SK-N-SH treated with all-trans-retinoic acid at 6 μM for 48 hours (cell line): ENCODE results near the gene NR1D2.

ENCODE experiments used
- ATAC-seq: fragments of 200-7000 bp; cut with Tn5 transposase; 3 replicates; pipeline ENCODE4 v1.9.1; 2020; ENCODE audit warnings: mild to moderate bottlenecking, moderate library complexity
- ARNTL ChIP-seq: fragments of 450-650 bp; formaldehyde crosslinking; IDR thresholded peaks from 2 replicates; pipeline ENCODE4 v1.5.0; 2020; ENCODE audit warnings: low read depth, mild to moderate bottlenecking, moderate library complexity, borderline replicate concordance
- BACH2 ChIP-seq: fragments of 250-450 bp; sonication (Bioruptor Pico); IDR thresholded peaks from 2 replicates; pipeline ENCODE4 v1.9.0; 2021; ENCODE audit warnings: mild to moderate bottlenecking, borderline replicate concordance
- CSDC2 ChIP-seq: fragments of 250-450 bp; sonication (Bioruptor Pico); IDR thresholded peaks from 2 replicates; pipeline ENCODE4 v1.5.0; 2020; ENCODE audit warnings: mild to moderate bottlenecking, moderate library complexity
- CSRNP3 ChIP-seq: fragments of 250-450 bp; sonication (Bioruptor Pico); IDR thresholded peaks from 2 replicates; pipeline ENCODE4 v1.5.1; 2021; ENCODE audit warnings: mild to moderate bottlenecking, moderate library complexity
- GLIS3 ChIP-seq: fragments of 250-450 bp; sonication (Bioruptor Pico); IDR thresholded peaks from 2 replicates; pipeline ENCODE4 v1.5.0; 2020; ENCODE audit warnings: mild to moderate bottlenecking, moderate library complexity
- ISL1 ChIP-seq: fragments of 250-450 bp; sonication (Bioruptor Pico); IDR thresholded peaks from 2 replicates; pipeline ENCODE4 v2.1.2; 2022; ENCODE audit warnings: mild to moderate bottlenecking, moderate library complexity
- OSR1 ChIP-seq: fragments of 250-450 bp; sonication (Bioruptor Pico); IDR thresholded peaks from 2 replicates; pipeline ENCODE4 v1.8.0; 2022; ENCODE audit warnings: moderate library complexity, mild to moderate bottlenecking, inconsistent platforms
- PATZ1 ChIP-seq: fragments of 250-450 bp; sonication (Bioruptor Pico); IDR thresholded peaks from 2 replicates; pipeline ENCODE4 v1.8.0; 2020; ENCODE audit warnings: mild to moderate bottlenecking, moderate library complexity, borderline replicate concordance
- POU6F1 ChIP-seq: fragments of 250-450 bp; sonication (Bioruptor Pico); IDR thresholded peaks from 2 replicates; pipeline ENCODE4 v1.8.0; 2021; ENCODE audit warnings: low read depth, mild to moderate bottlenecking, moderate library complexity, borderline replicate concordance
- PPARA ChIP-seq: fragments of 250-450 bp; sonication (Bioruptor Pico); IDR thresholded peaks from 2 replicates; pipeline ENCODE4 v1.5.0; 2020; ENCODE audit warnings: mild to moderate bottlenecking, borderline replicate concordance
- RARB ChIP-seq: fragments of 250-450 bp; sonication (Bioruptor Pico); IDR thresholded peaks from 2 replicates; pipeline ENCODE4 v1.8.0; 2021; ENCODE audit warnings: mild to moderate bottlenecking, moderate library complexity
- SNAI2 ChIP-seq: fragments of 250-450 bp; sonication (Bioruptor Pico); IDR thresholded peaks from 2 replicates; pipeline ENCODE4 v1.5.0; 2020; ENCODE audit warnings: mild to moderate bottlenecking, moderate library complexity
- TCF4 ChIP-seq: fragments of 250-450 bp; sonication (Bioruptor Pico); IDR thresholded peaks from 2 replicates; pipeline ENCODE4 v1.8.0; 2021; ENCODE audit warnings: mild to moderate bottlenecking, moderate library complexity, borderline replicate concordance
- TOX ChIP-seq: fragments of 250-450 bp; sonication (Bioruptor Pico); IDR thresholded peaks from 2 replicates; pipeline ENCODE4 v1.8.0; 2021; ENCODE audit warnings: mild to moderate bottlenecking, moderate library complexity, borderline replicate concordance
- TSHZ2 ChIP-seq: fragments of 250-450 bp; sonication (Bioruptor Pico); IDR thresholded peaks from 2 replicates; pipeline ENCODE4 v1.5.0; 2020; ENCODE audit warnings: mild to moderate bottlenecking, moderate library complexity
- ZC3H10 ChIP-seq: fragments of 250-450 bp; sonication (Bioruptor Pico); IDR thresholded peaks from 2 replicates; pipeline ENCODE4 v1.5.1; 2021; ENCODE audit warnings: mild to moderate bottlenecking, moderate library complexity
- ZFP3 ChIP-seq: fragments of 250-450 bp; sonication (Bioruptor Pico); IDR thresholded peaks from 2 replicates; pipeline ENCODE4 v1.5.0; 2020; ENCODE audit warnings: mild to moderate bottlenecking, moderate library complexity
- ZFP30 ChIP-seq: fragments of 450-650 bp; formaldehyde crosslinking; IDR thresholded peaks from 2 replicates; pipeline ENCODE4 v1.5.0; 2022; ENCODE audit warnings: mild to moderate bottlenecking, moderate library complexity
- ZNF565 ChIP-seq: fragments of 450-650 bp; formaldehyde crosslinking; conservative IDR thresholded peaks from 2 replicates; pipeline ENCODE4 v1.5.0; 2020; ENCODE audit warnings: low read depth, mild to moderate bottlenecking, moderate library complexity
- ZNF70 ChIP-seq: fragments of 450-650 bp; formaldehyde crosslinking; IDR thresholded peaks from 2 replicates; pipeline ENCODE4 v1.5.0; 2020; ENCODE audit warnings: mild to moderate bottlenecking, moderate library complexity
- ZNF8 ChIP-seq: fragments of 450-650 bp; formaldehyde crosslinking; IDR thresholded peaks from 2 replicates; pipeline ENCODE4 v1.5.0; 2020; ENCODE audit warnings: mild to moderate bottlenecking, moderate library complexity

The NR1D2 gene

GRCh38 chr3:23931597-23931996 lies 13.5 kb upstream of the NR1D2 start:
- no peak for TF ChIP-seq CSRNP3 (CRISPR knock-in tag)
- TF ChIP-seq PPARA (CRISPR knock-in tag): no peak
- no peak for TF ChIP-seq ZFP3 (CRISPR knock-in tag)
- TF ChIP-seq CSDC2 (CRISPR knock-in tag): no peak
- TF ChIP-seq TSHZ2 (CRISPR knock-in tag): no peak
- no peak for TF ChIP-seq ZNF565 (CRISPR knock-in tag)
- no peak for TF ChIP-seq RARB (CRISPR knock-in tag)
- no peak for TF ChIP-seq ZNF70 (CRISPR knock-in tag)
- TF ChIP-seq OSR1 (CRISPR knock-in tag): no peak
- no peak for TF ChIP-seq PATZ1 (CRISPR knock-in tag)
- ATAC-seq: no peak

GRCh38 chr3:23932571-23932970 lies 12.5 kb upstream of the NR1D2 start:
- no peak for TF ChIP-seq ZNF70 (CRISPR knock-in tag)

GRCh38 chr3:23934253-23934652 lies 10.8 kb upstream of the NR1D2 start:
- ATAC-seq: no peak
- TF ChIP-seq PPARA (CRISPR knock-in tag) (no peak), ZC3H10 (CRISPR knock-in tag) (no peak), GLIS3 (CRISPR knock-in tag) (no peak), ZFP30 (no peak), TCF4 (CRISPR knock-in tag) (no peak), ZFP3 (CRISPR knock-in tag) (no peak), ARNTL (CRISPR knock-in tag) (no peak), SNAI2 (no peak), RARB (CRISPR knock-in tag) (no peak), OSR1 (CRISPR knock-in tag) (no peak), CSDC2 (CRISPR knock-in tag) (no peak), TOX (CRISPR knock-in tag) (no peak), PATZ1 (CRISPR knock-in tag) (no peak)

More at GRCh38 chr3:23932571-23932970, 12.5 kb upstream of the NR1D2 start:
- no peak for ATAC-seq

GRCh38 chr3:23937296-23937695 lies 7.8 kb upstream of the NR1D2 start:
- no peak for ATAC-seq
- no peak for TF ChIP-seq GLIS3 (CRISPR knock-in tag)
- no peak for TF ChIP-seq ZC3H10 (CRISPR knock-in tag)
- no peak for TF ChIP-seq ZNF565 (CRISPR knock-in tag)
- no peak for TF ChIP-seq ZNF70 (CRISPR knock-in tag)
- TF ChIP-seq TSHZ2 (CRISPR knock-in tag): no peak
- TF ChIP-seq TCF4 (CRISPR knock-in tag): no peak
- TF ChIP-seq ARNTL (CRISPR knock-in tag): no peak
- TF ChIP-seq POU6F1 (CRISPR knock-in tag): no peak
- no peak for TF ChIP-seq ZFP3 (CRISPR knock-in tag)
- no peak for TF ChIP-seq CSDC2 (CRISPR knock-in tag)
- TF ChIP-seq OSR1 (CRISPR knock-in tag): no peak
- no peak for TF ChIP-seq ZNF8 (CRISPR knock-in tag)
- no peak for TF ChIP-seq ISL1 (CRISPR knock-in tag)
- no peak for TF ChIP-seq BACH2 (CRISPR knock-in tag)
